NCI-H446 (cell line): Measurements from ENCODE around the gene ADGRL3.
A peak's percentile ranks its signal among the peaks of the same experiment; 100 is the strongest.

ENCODE experiments used
- DNase-seq, 2 experiments: peaks; one replicate each; lab custom pipeline; 2025; lab: John Stamatoyannopoulos, UW

ADGRL3 gene

DNA sequence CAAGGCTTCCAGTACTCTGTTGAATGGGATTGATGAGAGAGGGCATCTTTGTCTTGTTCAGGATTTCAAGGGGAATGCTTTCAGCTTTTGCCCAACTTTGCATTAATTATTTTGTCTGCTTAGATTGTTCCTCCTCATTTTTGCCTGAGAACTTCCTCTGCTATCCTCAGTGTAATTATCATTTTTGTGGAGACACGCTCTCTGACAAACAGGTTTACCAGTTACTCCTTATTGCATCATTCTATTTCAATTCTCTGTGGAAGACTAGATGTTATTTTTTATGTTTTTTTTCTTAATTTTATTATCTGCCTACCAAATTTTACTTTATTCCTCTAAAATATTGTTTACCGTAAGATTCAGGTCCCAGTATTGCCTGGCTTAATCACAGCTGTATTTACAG lies 349.2 kb downstream of the ADGRL3 start:
- no peak for DNase-seq

DNA sequence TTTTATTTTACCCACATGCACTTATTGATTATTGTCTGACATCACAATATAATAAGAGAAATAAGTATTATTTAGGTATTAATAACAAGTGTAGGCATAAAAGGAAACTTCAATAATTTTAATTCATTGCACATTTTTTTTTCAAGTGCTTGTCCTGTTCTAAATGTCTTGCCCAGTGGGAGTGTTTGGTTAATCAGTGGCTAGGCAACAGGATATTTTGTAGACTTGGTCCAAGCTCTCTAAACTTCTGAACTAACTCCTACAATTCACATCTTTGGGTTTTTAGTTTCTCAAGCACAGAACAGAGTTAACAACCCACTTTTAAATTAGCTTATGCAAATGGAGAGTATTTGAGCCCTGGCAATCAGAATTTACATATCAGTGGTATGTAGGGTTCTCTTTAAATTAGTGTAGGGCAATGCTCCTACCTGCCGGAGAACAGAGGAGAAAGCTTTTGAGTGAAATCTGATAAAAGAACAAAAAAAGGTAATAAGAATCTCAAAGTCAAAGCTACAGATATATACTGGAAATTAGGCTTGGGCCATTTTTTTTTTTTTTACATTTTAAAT lies 353.5 kb downstream of the ADGRL3 start:
- no peak for DNase-seq

DNA sequence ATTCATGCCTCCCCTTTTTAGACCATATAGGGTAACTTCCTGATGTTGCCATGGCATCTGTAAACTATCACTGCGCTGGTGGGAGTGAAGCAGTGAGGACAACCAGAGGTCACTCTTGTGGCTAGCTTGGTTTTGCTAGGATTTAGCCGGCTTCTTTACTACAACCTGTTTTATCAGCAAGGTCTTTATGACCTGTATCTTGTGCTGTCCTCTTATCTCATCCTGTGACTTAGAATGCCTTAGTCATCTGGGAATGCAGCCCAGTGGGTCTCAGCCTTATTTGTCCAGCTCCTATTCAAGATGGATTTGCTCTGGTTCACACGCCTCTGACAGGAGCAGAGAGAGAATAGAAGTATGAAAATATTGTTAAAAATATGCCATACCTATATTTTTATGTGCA lies 355.7 kb downstream of the ADGRL3 start:
- DNase-seq: no peak

DNA sequence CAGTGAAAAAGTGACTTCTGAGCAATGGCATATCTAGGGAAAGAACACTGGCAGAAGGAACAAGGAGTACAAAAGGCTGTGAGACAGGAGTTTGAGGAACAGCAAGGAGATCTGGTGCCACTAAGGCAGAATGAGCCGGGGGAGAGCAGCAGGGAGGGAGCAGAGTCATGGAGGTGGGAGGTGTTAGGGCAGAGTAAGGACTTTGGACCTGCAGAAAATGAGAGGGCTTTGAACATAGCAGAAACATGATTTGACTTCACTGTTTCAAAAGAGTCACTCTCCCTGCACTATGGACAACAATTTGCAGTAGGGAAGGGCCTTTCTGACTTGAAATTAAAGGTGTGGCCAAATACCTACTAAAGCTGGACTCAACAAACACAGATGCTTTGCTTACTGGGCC lies 356.2 kb downstream of the ADGRL3 start:
- no peak for DNase-seq

DNA sequence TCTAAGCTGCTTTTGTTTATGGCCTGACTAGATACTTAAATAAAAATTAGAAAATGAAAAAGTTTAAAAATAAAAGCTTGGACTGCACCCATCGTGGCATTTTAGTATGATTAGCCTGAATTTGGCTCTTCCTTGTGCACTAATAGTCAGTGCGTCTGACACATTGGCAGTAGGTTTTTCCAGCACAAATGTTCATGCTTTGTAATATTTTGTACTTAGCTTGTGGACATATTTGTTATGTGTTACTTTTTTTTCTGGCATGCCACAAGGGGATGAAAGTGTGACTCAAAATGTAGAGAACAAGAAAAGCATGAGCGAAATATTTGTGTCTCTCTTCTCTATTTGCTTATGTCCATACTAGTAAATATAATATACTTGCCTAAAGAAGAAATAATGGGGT lies 359.3 kb downstream of the ADGRL3 start:
- DNase-seq: no peak

DNA sequence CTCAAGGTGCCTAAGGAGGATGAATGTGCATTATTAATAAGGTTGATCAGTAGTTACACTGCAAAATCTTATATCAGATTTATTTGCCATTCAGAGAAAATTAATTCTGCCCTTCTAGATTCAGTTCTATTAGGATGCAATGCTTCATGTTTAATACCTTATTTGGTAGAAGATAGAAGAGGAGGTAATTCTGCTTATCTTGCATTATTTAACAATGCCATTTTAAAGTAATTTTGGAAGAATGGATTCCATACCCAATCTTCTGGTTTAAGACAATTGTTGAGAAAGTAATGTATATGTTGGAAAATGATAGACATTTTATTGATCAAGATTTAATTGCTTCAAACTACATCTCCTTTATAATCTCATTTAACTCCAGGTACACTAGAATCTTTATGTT lies 360.9 kb downstream of the ADGRL3 start:
- no peak for DNase-seq

DNA sequence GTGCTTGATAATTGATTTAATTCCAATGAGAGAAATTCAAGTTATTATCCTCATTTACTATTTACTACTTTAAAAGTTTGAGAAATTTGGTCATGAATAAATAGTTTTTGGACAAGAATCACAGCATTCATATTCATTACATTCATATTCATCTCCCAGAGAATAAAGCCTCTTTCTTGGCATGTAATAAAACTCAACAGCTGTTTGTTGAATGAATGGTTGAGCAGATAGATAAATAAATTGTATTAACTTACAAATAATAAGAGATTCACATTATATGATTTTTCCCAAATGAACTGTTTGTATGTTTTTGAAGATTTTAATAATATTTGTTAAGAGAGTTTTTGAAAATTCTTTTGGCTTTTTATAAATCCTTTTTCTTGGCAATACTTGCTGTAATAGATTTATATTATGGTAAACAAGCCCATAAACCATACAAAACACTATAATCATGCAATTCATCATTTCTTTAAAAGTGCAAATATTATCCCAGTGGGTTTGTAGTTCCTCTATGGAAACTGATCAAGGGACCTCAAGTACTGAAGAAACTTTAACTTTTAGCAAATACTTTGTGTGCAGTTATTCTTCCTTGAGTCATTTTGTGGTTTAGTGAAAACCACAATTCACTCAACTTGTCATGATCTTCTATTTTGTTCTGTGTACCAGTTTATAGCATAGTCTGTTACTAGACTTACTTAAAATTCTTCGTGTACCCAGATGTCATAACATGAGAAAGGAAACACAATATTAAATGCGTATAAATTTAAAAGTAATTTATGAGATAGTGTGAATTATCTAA lies 371.8 kb downstream of the ADGRL3 start:
- peak in 1 of 2 experiments; percentile 9 for DNase-seq

DNA sequence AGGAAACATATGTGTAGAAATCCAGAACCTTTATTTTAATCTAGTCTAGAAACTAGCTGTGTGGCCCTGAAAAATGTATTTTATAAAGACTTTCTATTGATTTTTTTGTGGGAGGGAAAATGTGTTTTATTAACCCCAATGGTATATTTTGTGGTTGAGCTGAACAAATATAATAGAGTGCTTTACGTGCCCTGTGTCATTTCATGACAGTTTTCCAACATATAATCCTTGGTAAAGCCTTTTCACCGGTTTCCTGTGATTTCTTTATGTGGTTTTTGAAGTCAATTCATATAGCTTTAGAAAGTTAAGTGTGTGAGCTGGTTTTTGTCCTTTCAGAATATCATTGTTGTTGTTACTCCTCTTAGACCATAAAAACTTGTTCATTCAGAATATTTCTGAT lies 375.7 kb downstream of the ADGRL3 start:
- DNase-seq: no peak

DNA sequence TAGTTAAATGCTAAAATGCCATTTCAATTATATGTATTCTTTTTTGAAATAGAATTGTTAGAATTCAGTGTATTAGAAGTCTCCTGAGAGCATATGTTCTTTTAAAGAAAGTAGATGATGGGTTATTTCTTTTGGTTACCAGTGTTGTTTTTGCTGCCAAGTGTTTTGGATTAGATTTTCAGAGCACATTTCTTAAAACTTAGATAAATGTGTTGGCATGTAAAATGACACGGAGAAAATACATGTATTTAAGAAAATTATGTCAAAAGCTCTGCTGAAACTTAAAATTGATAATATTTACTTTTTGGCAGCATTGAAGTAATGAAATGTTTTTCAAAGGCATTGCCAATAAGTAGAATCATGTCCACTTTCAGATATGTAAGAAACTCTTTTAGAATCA lies 379.7 kb downstream of the ADGRL3 start:
- DNase-seq: no peak

DNA sequence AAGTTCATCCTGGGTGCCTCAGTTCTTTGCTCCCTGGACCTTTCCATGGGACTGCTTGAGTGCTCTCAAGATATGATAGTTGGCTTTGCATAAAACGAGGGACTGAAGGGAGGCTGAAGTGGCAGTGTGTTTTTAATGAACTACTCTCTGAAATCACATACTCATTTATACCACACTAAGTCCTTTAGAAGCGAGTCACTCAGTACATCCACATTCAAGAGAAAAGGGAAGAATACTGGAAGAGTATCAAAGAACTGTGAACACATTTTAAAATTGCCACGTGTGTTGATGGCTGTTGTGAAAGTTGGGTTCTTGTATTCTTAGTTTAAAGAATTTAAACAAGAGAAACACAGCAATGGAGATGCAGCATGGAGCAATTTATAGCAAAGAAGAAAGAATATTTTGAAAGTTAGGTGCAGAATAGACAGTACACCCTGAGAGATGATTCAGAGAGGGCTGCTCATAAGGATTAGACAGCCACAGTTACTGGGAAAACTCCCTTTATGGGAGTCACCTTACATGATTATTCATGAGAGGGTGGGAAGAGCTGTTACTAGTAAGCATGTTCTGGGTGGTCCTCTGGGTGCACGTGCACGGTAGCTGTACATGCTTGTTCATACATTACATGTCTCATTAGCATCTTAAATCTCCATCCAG lies 380.7 kb downstream of the ADGRL3 start:
- no peak for DNase-seq

DNA sequence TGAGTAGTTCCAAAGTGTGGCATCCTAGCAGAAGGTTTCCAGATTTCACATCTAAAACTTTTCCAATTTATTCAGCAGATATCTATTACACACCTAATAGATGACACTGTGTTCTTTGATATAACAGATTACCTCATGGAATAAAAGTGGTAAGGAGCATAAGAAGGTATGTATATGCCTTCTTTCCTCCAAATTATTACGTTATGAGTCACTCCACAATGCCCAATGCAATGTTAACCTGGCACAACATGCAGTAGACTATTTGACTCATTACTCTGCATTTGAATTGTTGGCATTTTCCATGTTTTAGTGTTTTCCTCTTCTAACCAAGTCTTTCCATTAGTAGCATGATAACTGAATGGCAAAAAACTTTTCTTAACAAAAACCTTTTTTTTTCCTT lies 383.6 kb downstream of the ADGRL3 start:
- DNase-seq: no peak

DNA sequence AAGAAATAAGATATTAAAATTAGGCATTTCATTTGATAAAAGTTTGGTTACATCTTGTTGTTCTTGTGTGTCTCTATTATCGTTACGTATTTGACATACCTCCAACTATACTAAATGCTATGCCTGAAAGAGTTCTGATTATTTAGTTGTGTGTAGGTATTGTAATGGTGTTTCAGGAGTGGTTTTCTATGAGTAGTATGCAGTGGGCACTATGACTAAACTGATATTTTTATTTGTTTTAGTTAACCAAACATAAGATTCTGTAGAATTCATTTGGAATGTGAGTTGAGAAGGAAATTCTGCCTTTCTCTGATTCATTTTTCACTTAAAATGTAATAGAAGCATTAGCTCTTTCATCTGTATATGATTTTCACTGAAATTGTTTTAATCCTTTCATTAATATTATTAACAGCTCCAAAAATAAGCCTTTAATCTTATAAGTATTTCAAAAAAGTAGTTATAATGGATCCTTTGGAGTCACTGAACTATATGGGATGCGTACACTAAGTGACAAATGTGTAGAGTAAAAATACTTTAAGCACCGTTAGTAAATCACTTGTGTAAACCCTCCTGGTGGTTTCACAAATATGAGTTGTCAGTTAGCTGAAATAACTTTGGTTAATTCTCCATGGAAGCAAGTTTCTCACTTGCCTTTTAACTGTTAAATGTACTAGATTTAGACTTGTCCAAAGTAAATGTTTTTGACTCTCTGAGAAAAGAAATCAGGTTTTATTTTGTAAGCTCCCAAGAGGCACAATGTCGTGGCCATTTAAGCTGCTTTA lies 388.7 kb downstream of the ADGRL3 start:
- no peak for DNase-seq

DNA sequence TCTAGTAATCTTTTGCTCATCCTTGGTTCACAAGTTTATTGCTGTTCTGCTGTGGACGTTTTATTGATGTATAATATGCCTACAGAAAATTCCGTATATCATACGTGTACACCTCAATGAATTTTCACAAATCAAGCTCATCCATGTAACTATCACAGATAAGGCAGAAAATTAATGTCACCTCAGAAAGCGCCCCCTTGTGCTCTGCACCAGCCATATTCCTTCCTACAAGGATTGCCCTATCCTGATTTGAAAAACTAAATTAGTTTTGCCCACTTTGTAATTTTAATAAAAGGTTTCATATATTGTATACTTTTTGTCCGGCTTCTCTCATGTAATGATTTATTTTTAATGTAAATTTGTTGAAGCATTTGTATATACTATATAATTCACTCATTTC lies 390.8 kb downstream of the ADGRL3 start:
- DNase-seq: no peak

DNA sequence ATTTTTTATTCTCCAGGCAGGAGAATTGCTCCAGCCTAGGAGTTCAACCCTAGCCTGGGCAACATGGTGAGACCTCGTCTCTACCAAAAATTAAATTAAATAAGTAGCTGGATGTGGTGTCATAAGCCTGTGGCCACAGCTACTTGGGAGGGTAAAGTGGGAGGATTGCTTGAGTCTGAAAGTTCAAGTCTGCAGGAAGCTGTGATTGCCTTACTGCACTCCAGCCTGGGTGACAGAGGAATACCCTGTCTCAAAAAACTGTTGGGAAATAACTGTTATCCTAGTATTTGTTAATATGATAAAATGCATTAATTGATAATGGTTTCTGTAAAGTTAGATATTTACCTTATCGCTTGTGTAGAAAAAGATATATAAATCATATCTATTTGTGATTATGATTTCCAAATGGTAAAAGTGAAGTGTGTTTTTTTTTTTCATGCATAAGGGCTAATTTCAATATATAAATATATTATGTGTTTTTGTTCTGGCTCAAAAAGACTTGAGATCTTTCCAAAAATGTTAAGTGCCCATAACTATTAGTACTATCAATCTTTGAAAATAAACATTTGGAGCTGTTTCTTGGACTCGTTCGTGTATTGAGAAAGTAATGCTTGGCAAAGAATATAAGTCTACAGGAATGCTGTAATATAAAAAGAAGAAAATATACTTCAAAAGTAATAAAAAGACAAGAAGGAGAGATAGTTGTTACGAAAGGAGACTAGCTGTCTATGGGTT lies 396.6 kb downstream of the ADGRL3 start:
- no peak for DNase-seq

DNA sequence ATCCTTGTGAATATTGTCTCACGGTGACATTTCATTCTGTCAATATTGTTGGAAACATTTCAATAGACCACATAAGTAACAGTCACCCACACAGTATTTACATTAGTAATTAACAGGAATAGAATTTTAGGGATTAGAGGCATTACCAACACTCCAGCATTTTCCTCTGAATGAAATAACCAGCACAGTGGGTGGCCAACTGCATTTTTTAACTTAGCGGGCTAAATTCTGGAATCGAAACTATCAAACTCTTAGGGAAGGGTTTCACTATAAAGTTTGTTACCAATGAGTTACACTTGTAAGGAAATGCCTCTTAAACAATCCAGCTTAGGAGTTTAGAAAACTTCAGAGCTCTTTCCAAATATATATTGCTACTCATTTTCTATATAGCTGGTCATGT lies 403.0 kb downstream of the ADGRL3 start:
- no peak for DNase-seq

DNA sequence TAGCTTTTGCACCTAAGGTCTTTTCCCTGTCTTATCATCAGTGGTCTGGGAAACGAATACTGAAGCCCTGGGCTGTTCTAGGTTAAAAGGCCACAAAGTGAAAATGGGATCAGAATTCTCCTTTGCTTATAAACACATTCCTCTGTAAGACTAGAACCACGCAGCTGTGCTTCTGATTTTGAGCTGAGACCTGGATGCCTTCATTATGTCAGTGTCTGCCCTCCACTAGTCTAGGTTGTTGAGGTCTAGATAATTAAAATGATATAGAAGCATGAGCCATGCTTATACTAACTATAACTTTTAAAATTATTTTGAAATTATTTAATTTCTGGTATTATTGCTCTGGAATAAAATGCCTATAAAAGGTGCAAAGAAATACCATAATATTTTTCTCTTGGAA lies 403.9 kb downstream of the ADGRL3 start:
- DNase-seq: no peak

DNA sequence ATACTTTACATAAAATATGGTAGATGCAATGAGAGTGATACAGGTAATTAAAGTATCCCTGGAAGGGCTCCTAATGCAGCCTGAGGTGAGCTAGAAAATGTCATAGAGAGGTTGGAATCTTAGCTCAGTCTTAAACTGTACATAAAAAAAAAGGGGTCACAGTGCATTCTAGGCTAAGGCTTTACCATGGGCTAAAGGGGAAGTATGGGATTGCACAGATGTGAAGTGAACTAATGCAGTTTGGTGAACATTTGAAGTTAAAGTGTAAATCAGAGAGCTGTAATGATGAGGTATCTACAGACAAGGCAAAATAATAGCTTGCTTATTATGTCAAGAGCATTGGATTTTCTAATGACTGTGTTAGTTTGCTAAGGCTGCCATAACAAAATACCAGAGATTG lies 405.9 kb downstream of the ADGRL3 start:
- DNase-seq: no peak

DNA sequence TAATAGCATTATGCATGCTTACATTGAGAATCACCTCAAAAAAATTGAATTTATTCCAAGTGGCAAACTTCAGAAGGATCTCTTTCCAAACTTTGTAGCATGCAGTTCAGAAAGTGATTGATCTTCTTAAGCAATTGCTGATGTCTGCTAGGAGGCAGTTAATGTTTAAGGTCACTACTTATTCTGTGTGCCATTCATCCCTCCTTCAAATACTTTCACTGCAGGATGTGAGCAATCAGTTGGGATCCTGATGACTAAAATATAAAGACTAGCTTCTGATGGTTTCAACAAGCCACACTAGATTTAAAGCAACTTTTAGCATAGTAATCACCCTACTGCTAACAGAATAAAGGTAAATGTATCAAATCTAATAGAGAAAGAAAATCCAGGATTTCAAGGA lies 414.1 kb downstream of the ADGRL3 start:
- DNase-seq: no peak

DNA sequence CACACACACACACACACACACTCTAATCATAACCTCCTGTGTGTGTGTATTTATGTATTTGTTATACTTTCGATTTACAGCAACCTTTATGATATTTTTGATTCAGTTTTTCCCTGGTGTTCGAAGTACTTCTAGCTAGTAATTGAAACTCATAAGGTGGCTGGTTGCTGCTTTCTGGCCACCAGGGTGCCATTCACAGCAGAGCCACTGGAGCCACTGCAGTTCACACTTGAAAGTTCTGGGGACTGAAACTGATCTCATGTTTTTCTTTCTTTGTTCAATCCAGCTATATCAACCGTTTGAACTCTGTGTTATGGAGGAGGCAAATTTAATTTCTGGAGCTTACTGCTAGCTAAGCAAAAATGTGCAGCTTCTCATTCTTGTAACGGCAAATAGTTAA lies 419.4 kb downstream of the ADGRL3 start:
- no peak for DNase-seq

DNA sequence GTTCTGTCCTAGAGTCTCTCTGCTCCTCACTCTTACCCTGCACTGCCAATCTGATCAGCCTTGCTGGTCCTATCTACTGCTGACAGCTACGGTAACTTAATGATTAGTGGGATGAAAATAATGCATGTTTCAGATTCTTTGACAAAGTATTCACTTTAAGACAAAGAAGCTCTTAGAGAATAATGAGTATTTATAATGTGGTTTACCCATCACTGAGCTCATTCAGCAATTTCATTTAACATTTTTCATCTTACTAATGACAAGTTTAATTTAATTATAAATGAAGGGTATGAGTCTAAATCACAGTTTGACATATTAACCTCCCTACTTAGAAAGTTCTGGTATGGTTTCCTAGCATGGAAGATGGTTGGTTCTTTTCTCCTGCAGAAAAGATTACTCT lies 428.2 kb downstream of the ADGRL3 start:
- DNase-seq: no peak

DNA sequence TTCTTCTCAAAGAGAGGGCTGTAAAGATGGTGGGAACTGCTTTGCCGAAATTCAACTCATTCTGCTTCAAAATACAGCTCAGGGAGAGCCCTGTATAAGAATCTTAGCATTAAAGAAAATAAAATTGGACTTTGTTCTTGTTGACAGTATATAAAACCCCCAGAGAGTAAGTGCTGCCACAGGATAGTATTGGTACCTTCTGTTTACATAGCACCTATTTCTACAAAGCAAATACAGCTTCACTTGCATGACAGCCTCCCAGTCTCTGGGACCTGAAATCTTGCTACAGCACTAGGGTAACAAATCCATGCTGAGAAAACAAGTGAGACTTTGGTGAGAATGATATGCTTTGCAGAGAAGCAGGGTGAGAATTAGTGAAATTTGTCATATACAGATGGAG lies 428.6 kb downstream of the ADGRL3 start:
- DNase-seq: no peak

DNA sequence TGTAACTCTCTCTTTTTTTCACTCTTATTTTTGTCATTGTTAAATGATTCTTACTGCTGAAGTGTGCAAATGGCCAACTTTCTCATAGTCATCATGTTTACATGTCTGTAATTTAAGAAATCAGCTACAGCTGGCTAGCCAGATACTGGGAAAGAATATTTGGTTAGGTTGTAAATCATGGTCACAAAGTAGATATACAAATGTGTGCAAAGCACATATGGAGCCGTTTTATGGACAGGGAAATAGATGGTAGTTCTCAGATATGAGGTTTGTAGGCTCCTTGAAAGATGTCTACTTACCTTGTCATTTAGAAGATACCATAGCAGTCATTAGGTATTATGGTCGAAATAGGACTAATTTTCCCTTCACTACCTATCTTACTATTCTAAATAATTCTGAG lies 430.4 kb downstream of the ADGRL3 start:
- no peak for DNase-seq
